ENCODE measurements around the gene TOGARAM1.
A peak's percentile ranks its signal among the peaks of the same experiment; 100 is the strongest.

The TOGARAM1 gene, protein sequence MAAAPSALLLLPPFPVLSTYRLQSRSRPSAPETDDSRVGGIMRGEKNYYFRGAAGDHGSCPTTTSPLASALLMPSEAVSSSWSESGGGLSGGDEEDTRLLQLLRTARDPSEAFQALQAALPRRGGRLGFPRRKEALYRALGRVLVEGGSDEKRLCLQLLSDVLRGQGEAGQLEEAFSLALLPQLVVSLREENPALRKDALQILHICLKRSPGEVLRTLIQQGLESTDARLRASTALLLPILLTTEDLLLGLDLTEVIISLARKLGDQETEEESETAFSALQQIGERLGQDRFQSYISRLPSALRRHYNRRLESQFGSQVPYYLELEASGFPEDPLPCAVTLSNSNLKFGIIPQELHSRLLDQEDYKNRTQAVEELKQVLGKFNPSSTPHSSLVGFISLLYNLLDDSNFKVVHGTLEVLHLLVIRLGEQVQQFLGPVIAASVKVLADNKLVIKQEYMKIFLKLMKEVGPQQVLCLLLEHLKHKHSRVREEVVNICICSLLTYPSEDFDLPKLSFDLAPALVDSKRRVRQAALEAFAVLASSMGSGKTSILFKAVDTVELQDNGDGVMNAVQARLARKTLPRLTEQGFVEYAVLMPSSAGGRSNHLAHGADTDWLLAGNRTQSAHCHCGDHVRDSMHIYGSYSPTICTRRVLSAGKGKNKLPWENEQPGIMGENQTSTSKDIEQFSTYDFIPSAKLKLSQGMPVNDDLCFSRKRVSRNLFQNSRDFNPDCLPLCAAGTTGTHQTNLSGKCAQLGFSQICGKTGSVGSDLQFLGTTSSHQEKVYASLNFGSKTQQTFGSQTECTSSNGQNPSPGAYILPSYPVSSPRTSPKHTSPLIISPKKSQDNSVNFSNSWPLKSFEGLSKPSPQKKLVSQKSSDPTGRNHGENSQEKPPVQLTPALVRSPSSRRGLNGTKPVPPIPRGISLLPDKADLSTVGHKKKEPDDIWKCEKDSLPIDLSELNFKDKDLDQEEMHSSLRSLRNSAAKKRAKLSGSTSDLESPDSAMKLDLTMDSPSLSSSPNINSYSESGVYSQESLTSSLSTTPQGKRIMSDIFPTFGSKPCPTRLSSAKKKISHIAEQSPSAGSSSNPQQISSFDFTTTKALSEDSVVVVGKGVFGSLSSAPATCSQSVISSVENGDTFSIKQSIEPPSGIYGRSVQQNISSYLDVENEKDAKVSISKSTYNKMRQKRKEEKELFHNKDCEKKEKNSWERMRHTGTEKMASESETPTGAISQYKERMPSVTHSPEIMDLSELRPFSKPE (N-terminal part only)

DNA sequence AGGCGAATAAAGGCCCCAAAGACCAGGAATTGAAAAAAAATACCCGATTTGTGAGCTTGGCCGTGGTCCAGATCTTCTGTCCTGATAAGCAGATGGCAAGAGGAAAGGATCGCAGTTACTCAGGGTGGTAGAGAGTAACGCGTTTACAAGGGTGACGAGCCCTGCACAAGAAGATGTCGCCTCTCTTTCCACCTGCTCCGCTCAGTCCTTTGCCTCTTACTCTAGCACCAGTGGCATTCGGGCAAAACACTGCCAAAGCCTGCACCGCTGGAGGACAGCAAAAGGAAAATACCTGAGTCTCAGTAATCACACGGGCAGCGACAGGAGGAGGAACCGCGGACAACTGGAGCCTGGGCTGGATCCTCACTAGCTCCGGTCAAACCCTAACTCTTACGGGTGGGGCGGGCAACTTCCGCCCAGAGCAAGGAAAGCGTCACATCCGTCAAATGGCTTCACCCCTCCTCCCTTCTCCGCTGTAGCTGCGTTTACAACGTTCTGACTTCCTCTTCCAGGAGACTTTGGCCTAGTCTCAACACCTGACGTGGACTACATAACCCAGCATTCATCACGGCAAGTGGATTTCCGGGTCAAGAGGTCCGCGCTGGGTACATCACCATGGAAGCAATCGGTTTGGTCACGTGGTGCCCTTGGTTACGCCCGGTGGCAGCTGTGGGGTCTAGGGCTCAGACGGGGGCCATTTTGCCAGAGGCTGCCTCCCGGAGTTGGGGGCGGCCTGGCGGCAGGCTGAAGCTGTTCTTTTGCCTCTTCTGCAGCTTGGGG is at the start of gene TOGARAM1, which contains the start of gene KLHL28:
TOGARAM1 (plus strand) TSS at position 637 of the 780 bp plus-strand sequence. CDS start 232 bp downstream, outside the sequence.
KLHL28 (minus strand) TSS at position 394 of the 780 bp plus-strand sequence. CDS start 16,019 bp downstream, outside the sequence.
- Mint-ChIP-seq H3K4me3 (no peak within 1 kb of the TSS), H3K27ac (no peak within 1 kb of the TSS), H3K4me1 (peaks cover 36% of the 10 kb centered on the region), H3K36me3 (peaks cover 7% of the 10 kb centered on the region), H3K27me3 (no peaks in the 10 kb centered on the region), H3K9me3 (no peaks in the 10 kb centered on the region)
- ATAC-seq (ENCODE audit: low read depth): peak; percentile 87
- DNase-seq (ENCODE audit: low spot score in 2 of 2): peak; percentile 90 to 95

GRCh38 chr14:44914849-44915248 is 47.1 kb upstream of the TOGARAM1 start:
- H3K27me3 Mint-ChIP-seq: peaks cover 6% of the 10 kb centered on the region
- no peak overlapping the region for H3K27ac Mint-ChIP-seq
- H3K36me3 Mint-ChIP-seq: no peaks in the 10 kb centered on the region
- DNase-seq (ENCODE audit: low spot score in 2 of 2) (no peak), ATAC-seq (ENCODE audit: low read depth) (no peak)
- no peaks in the 10 kb centered on the region for H3K4me1 Mint-ChIP-seq
- H3K9me3 Mint-ChIP-seq: no peaks in the 10 kb centered on the region
- H3K4me3 Mint-ChIP-seq: no peak overlapping the region

GRCh38 chr14:44928793-44929192 is 33.2 kb upstream of the TOGARAM1 start:
- H3K27me3 Mint-ChIP-seq: no peaks in the 10 kb centered on the region
- H3K36me3 Mint-ChIP-seq: peaks cover 4% of the 10 kb centered on the region
- H3K4me3 Mint-ChIP-seq: no peak overlapping the region
- H3K9me3 Mint-ChIP-seq: no peaks in the 10 kb centered on the region
- H3K4me1 Mint-ChIP-seq: no peaks in the 10 kb centered on the region
- ATAC-seq (ENCODE audit: low read depth): no peak
- H3K27ac Mint-ChIP-seq: no peak overlapping the region
- DNase-seq (ENCODE audit: low spot score in 2 of 2): no peak

- no peak overlapping the region for H3K27ac Mint-ChIP-seq
- H3K36me3 Mint-ChIP-seq: peaks cover 36% of the 10 kb centered on the region
- ATAC-seq (ENCODE audit: low read depth) (no peak), DNase-seq (ENCODE audit: low spot score in 2 of 2) (no peak)
- peaks cover 2% of the 10 kb centered on the region for H3K9me3 Mint-ChIP-seq
- H3K4me3 Mint-ChIP-seq: no peak overlapping the region
- H3K27me3 Mint-ChIP-seq: no peaks in the 10 kb centered on the region
- H3K4me1 Mint-ChIP-seq: peaks cover 14% of the 10 kb centered on the region
These were observed 26.8 kb upstream of the TOGARAM1 start for GRCh38 chr14:44935155-44935554.

- Mint-ChIP-seq H3K4me1 (peaks cover 20% of the 10 kb centered on the region), H3K27me3 (no peaks in the 10 kb centered on the region), H3K9me3 (peaks cover 2% of the 10 kb centered on the region), H3K4me3 (no peak overlapping the region), H3K36me3 (peaks cover 50% of the 10 kb centered on the region), H3K27ac (no peak overlapping the region)
- ATAC-seq (ENCODE audit: low read depth) (no peak), DNase-seq (ENCODE audit: low spot score in 2 of 2) (no peak)
These were observed 24.4 kb upstream of the TOGARAM1 start for GRCh38 chr14:44937547-44937946.

GRCh38 chr14:44940211-44940610 is 21.8 kb upstream of the TOGARAM1 start:
- H3K9me3 Mint-ChIP-seq: peaks cover 2% of the 10 kb centered on the region
- no peaks in the 10 kb centered on the region for H3K27me3 Mint-ChIP-seq
- no peak overlapping the region for H3K27ac Mint-ChIP-seq
- H3K36me3 Mint-ChIP-seq: peaks cover 55% of the 10 kb centered on the region
- ATAC-seq (ENCODE audit: low read depth) (no peak), DNase-seq (ENCODE audit: low spot score in 2 of 2) (no peak)
- peaks cover 17% of the 10 kb centered on the region for H3K4me1 Mint-ChIP-seq
- H3K4me3 Mint-ChIP-seq: no peak overlapping the region

- ATAC-seq (ENCODE audit: low read depth): no peak
- no peak for DNase-seq (ENCODE audit: low spot score in 2 of 2)
- Mint-ChIP-seq H3K27me3 (no peaks in the 10 kb centered on the region), H3K27ac (no peak overlapping the region), H3K9me3 (peaks cover 2% of the 10 kb centered on the region), H3K4me1 (peaks cover 15% of the 10 kb centered on the region), H3K4me3 (no peak overlapping the region), H3K36me3 (peaks cover 59% of the 10 kb centered on the region)
These were observed 21.0 kb upstream of the TOGARAM1 start for GRCh38 chr14:44940944-44941343.

GRCh38 chr14:44941591-44941990 is 20.4 kb upstream of the TOGARAM1 start:
- DNase-seq (ENCODE audit: low spot score in 2 of 2) (no peak), ATAC-seq (ENCODE audit: low read depth) (no peak)
- Mint-ChIP-seq H3K27ac (no peak overlapping the region), H3K4me3 (no peak overlapping the region), H3K9me3 (peaks cover 2% of the 10 kb centered on the region), H3K36me3 (peaks cover 52% of the 10 kb centered on the region), H3K4me1 (peaks cover 9% of the 10 kb centered on the region), H3K27me3 (no peaks in the 10 kb centered on the region)

GRCh38 chr14:44942436-44942835 is 19.6 kb upstream of the TOGARAM1 start:
- H3K4me3 Mint-ChIP-seq: no peak overlapping the region
- H3K4me1 Mint-ChIP-seq: peaks cover 13% of the 10 kb centered on the region
- no peak for ATAC-seq (ENCODE audit: low read depth)
- H3K27ac Mint-ChIP-seq: no peak overlapping the region
- no peak for DNase-seq (ENCODE audit: low spot score in 2 of 2)
- no peaks in the 10 kb centered on the region for H3K27me3 Mint-ChIP-seq
- peaks cover 54% of the 10 kb centered on the region for H3K36me3 Mint-ChIP-seq
- peaks cover 7% of the 10 kb centered on the region for H3K9me3 Mint-ChIP-seq

DNA sequence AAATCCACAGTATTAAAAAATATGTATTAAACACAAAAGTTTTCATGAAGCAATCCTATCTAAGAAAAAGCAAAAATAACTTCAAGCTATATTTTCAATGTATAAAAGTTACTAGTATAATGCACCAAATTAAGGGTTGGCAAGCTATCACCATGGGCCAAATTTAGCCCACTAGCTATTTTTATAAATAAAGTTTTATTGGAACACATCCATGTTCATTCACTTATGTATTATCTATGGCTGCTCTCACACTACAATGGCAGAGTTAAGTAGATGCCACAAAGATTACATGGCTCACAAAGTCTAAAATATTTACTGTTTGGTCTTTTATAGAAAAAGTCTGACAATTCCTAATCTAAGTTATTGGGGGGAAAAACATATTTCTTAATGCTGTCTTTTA is 17.9 kb upstream of the TOGARAM1 start:
- Mint-ChIP-seq H3K4me3 (no peak overlapping the region), H3K36me3 (peaks cover 52% of the 10 kb centered on the region)
- no peak for ATAC-seq (ENCODE audit: low read depth)

GRCh38 chr14:44945264-44945663 is 16.7 kb upstream of the TOGARAM1 start:
- peaks cover 45% of the 10 kb centered on the region for H3K36me3 Mint-ChIP-seq
- no peak overlapping the region for H3K4me3 Mint-ChIP-seq
- peaks cover 5% of the 10 kb centered on the region for H3K9me3 Mint-ChIP-seq
- no peak overlapping the region for H3K27ac Mint-ChIP-seq
- H3K27me3 Mint-ChIP-seq: no peaks in the 10 kb centered on the region
- H3K4me1 Mint-ChIP-seq: peaks cover 15% of the 10 kb centered on the region
- DNase-seq (ENCODE audit: low spot score in 2 of 2) (no peak), ATAC-seq (ENCODE audit: low read depth) (no peak)

More for the DNA sequence above, 17.9 kb upstream of the TOGARAM1 start:
- Mint-ChIP-seq H3K9me3 (peaks cover 7% of the 10 kb centered on the region), H3K27ac (no peak overlapping the region), H3K27me3 (no peaks in the 10 kb centered on the region), H3K4me1 (peaks cover 15% of the 10 kb centered on the region)
- DNase-seq (ENCODE audit: low spot score in 2 of 2): no peak

DNA sequence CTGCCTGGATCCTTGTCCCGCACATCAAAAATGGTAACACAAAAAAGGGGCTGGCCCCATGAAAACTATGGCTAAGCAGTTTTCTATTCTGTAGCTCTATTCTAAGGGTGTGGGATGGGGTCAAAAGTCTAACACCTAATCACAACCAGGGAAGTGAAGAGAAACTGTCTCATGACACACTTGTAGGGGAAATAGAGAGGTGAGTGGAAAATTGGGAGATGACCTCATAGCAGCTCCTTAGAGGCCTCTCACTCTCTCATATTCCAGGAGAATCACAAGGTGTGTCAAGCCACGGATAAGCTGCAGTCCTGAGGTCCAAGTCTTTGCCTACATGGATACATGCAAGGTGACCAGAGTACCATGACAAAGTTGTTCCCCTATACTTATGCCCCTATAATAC is 10.9 kb upstream of the TOGARAM1 start:
- DNase-seq (ENCODE audit: low spot score in 2 of 2) (no peak), ATAC-seq (ENCODE audit: low read depth) (no peak)
- Mint-ChIP-seq H3K36me3 (peaks cover 19% of the 10 kb centered on the region), H3K4me1 (peaks cover 13% of the 10 kb centered on the region), H3K27ac (no peak overlapping the region), H3K9me3 (peaks cover 5% of the 10 kb centered on the region), H3K4me3 (no peak overlapping the region), H3K27me3 (no peaks in the 10 kb centered on the region)
